ENCODE measurements around the gene SNX22.

- TF ChIP-seq POLR2A (IDR thresholded peaks at IDR 0.05) (no peak), CTCF (IDR thresholded peaks at IDR 0.05) (no peak)
Observed at GRCh38 chr15:64144192-64144564, 7.4 kb upstream of the SNX22 start.
